ENCODE results near the gene ZDHHC5. TPM values are rescaled to one million over a fixed set of nuclear protein-coding genes. Genes with fewer than 3 reads are reported as not detected.
A peak's percentile ranks its signal among the peaks of the same experiment; 100 is the strongest.

The ZDHHC5 gene
- total RNA-seq, 2 donors from 2014 or later, result 80.2 to 82.1 TPM

DNA sequence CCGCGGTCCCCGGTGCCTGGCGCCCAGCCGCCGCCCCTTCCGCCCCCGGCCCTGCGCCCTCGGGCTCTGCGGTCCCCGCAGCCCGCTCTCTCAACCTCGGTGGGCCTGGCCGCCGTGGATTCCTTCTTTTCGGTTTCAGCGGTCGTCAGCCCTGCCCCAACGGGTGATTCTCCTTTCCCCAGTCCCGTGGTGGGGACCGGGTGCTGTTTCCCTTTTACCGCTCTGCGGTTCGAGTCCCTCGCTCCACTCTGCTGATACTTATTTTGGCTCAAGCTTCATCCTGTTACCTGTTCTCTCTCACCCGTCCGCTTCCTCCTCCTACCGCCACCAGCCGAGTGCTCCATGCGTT, 494 bp downstream of the ZDHHC5 start:
- no peaks in the 10 kb centered on the region for H3K27me3 ChIP-seq
- TF ChIP-seq, protein P1, sequence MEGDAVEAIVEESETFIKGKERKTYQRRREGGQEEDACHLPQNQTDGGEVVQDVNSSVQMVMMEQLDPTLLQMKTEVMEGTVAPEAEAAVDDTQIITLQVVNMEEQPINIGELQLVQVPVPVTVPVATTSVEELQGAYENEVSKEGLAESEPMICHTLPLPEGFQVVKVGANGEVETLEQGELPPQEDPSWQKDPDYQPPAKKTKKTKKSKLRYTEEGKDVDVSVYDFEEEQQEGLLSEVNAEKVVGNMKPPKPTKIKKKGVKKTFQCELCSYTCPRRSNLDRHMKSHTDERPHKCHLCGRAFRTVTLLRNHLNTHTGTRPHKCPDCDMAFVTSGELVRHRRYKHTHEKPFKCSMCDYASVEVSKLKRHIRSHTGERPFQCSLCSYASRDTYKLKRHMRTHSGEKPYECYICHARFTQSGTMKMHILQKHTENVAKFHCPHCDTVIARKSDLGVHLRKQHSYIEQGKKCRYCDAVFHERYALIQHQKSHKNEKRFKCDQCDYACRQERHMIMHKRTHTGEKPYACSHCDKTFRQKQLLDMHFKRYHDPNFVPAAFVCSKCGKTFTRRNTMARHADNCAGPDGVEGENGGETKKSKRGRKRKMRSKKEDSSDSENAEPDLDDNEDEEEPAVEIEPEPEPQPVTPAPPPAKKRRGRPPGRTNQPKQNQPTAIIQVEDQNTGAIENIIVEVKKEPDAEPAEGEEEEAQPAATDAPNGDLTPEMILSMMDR (IDR thresholded peaks at IDR 0.05), result no peak
- peaks cover 7% of the 10 kb centered on the region for H3K36me3 ChIP-seq
- H3K27ac ChIP-seq, result peak overlapping the region; percentile 99
- peak overlapping the region; percentile 97 for H3K4me3 ChIP-seq
- peak overlapping the region; percentile 96 to 98 for H3K9ac ChIP-seq (ENCODE audit: low read depth in 2 of 2, low read length in 2 of 2)
- H3K4me1 ChIP-seq, result peaks cover 5% of the 10 kb centered on the region
- no peak for DNase-seq
- no peaks in the 10 kb centered on the region for H3K9me3 ChIP-seq
- intact Hi-C loops (cut with DNase I), result no loop called here

DNA sequence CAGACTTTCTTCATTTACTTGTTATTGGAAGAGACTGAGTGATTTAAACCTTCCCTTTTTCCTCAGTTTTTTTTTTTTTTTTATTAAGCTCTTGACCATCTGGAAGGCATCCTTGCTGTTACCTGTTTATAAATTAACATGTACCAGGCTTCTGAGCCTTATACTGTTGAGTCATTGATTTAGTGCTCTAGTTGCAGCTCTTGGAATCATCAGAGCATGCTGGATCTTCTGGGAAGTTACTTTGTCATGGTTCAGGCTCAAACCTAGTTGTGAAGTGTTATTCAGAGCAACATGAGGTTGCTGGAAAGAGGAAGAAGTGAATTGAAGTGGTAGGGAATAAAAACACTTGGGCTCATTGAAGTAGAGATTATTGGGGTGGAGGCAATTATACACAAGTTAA, 6.3 kb downstream of the ZDHHC5 start:
- Histone ChIP-seq H3K9ac (ENCODE audit: low read depth in 2 of 2, low read length in 2 of 2) (no peak overlapping the region), H3K36me3 (peaks cover 11% of the 10 kb centered on the region), H3K27me3 (no peaks in the 10 kb centered on the region), H3K4me3 (no peak overlapping the region), H3K4me1 (peaks cover 5% of the 10 kb centered on the region), H3K9me3 (no peaks in the 10 kb centered on the region), H3K27ac (no peak overlapping the region)
- DNase-seq, result no peak
- intact Hi-C loops (cut with DNase I), result loop anchor here (5.0 kb wide), 1 partner anchor 38 kb away; the partner anchor contains the start of genes MED19 and TMX2
- TF ChIP-seq, protein P1 (IDR thresholded peaks at IDR 0.05), result no peak

DNA sequence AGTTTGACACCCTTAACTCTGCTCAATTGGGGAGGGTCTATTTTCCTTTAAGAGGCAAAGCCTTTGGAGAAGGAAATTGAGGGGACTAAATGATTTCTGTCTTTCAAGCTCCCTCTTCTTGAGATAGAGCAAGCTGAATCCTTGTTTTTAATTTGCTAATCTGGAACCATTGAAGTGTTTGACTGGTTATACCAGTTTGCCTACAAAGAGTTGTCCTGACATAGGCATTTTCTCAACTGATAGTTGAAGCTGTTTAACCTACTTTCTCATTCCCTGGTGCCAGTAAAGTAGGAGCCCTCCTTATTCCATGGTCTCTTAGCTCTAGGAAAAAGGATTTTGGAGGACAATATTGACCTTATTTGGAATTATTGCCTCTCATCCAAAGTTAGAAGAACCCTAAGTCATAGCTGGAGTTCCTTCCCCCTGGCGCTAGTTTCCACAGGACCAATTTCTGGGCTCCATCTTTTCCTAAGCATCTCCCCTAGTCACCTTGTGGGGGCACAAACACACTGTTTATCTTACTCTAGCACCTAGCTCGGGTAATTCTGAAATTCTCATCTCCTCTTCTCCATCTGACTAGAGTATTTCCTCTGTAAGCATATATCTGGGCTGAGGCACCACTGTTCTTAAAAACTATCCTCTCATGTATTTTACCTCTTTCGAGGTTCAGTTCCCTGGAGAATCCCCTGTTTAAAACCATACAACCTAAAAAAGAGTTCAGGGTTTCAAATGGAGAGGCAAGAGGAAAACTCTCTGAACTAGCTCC, 7.4 kb downstream of the ZDHHC5 start:
- DNase-seq, result no peak
- no peaks in the 10 kb centered on the region for H3K4me1 ChIP-seq
- TF ChIP-seq, protein P1 (IDR thresholded peaks at IDR 0.05), result no peak
- intact Hi-C loops (cut with DNase I), result no loop called here
- H3K4me3 ChIP-seq, result no peak overlapping the region
- peaks cover 11% of the 10 kb centered on the region for H3K36me3 ChIP-seq
- H3K27ac ChIP-seq, result no peak overlapping the region
- H3K27me3 ChIP-seq, result no peaks in the 10 kb centered on the region
- no peaks in the 10 kb centered on the region for H3K9me3 ChIP-seq
- no peak overlapping the region for H3K9ac ChIP-seq (ENCODE audit: low read depth in 2 of 2, low read length in 2 of 2)

DNA sequence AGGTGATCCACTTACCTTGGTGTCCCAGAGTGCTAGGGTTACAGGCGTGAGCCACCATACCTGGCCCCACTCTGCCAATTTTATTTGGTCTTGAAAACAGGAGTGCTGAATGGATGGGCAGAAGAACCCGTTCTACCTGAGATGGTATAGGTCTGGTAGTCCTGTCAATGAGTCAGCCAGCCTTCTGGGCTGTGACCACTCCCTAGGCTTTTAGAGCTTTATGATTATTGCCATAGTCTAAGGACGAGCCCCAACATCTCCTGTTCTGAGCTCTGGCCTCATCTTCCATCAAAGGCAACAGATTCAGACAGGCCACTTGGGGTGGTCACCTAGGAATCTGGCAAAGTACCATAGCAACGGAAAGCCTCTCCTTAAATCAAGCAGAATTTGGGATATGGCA, 11.5 kb downstream of the ZDHHC5 start:
- Histone ChIP-seq H3K4me3 (no peak overlapping the region), H3K36me3 (peaks cover 3% of the 10 kb centered on the region), H3K9me3 (no peaks in the 10 kb centered on the region), H3K27ac (no peak overlapping the region), H3K9ac (ENCODE audit: low read depth in 2 of 2, low read length in 2 of 2) (no peak overlapping the region), H3K27me3 (no peaks in the 10 kb centered on the region), H3K4me1 (no peaks in the 10 kb centered on the region)
- TF ChIP-seq, protein P1 (IDR thresholded peaks at IDR 0.05), result no peak
- intact Hi-C loops (cut with DNase I), result no loop called here
- DNase-seq, result no peak

DNA sequence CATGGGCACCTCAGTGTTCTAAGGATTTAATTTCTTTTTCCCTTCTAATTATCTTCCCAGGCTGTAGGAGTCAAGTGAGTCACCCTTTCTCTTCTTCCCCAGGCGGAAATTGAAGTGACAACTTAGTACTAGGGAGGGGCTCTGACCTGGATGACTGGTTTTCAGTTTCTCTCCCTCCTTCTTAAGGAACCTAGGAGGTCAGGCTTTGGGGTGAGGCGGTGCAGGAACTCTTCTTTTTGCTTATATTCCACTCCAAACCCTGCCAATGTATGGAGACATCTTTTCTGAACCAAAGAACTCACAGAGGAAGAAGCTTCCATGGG, 12.6 kb downstream of the ZDHHC5 start:
- DNase-seq, result no peak
- TF ChIP-seq, protein P1 (IDR thresholded peaks at IDR 0.05), result no peak
- H3K36me3 ChIP-seq, result peaks cover 3% of the 10 kb centered on the region
- H3K27ac ChIP-seq, result peak overlapping the region; percentile 25
- no peaks in the 10 kb centered on the region for H3K27me3 ChIP-seq
- H3K9me3 ChIP-seq, result no peaks in the 10 kb centered on the region
- intact Hi-C loops (cut with DNase I), result no loop called here
- H3K4me3 ChIP-seq, result no peak overlapping the region
- H3K9ac ChIP-seq (ENCODE audit: low read depth in 2 of 2, low read length in 2 of 2), result no peak overlapping the region
- no peaks in the 10 kb centered on the region for H3K4me1 ChIP-seq

All from colonic mucosa (tissue), 4 donors.